Measurements from ENCODE around the gene KLHL41.

DNA sequence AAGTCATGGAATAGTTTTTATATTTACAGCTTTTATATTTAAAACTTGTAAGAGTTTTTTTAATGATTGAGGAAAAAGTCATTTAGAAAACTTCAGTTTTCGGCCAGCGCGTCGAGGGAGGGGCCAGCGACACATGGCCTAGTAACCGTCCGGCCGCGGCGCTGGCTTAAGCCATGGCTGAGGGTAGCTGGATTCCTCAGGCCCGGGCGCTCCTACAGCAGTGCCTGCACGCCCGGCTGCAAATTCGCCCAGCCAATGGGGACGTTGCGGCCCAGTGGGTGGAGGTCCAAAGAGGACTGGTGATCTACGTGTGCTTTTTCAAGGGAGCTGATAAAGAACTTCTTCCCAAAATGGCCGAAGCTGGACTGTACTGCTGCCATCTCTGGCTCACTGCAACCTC is 4.9 kb upstream of the KLHL41 start:
- no peak for TF ChIP-seq POLR2A (IDR thresholded peaks at IDR 0.05)
- no peak for TF ChIP-seq CTCF (IDR thresholded peaks at IDR 0.05)

All from adrenal gland (tissue), 5 donors.